Sigmoid colon (tissue), 4 donors: ENCODE data around the gene MAPK13.

Source experiments
- CTCF ChIP-seq, 4 experiments: fragments of 450-650 bp in 3 of 4; fragments of 200-600 bp in 1 of 4; IDR thresholded peaks; one replicate each; pipeline ENCODE4 v1.5.1; 2016 to 2019; ENCODE audit warnings: antibody characterized with exemption in 4 of 4, mild to moderate bottlenecking in 3 of 4, moderate library complexity in 2 of 4
- EP300 ChIP-seq, 4 donors: sonication (generic); formaldehyde crosslinking; IDR thresholded peaks; one replicate each; pipeline ENCODE4 v1.6.1; 2017; ENCODE audit warnings: antibody characterized with exemption in 4 of 4

- TF ChIP-seq CTCF (IDR thresholded peaks at IDR 0.05) = no peak
- TF ChIP-seq EP300 (IDR thresholded peaks at IDR 0.05) = no peak
Measured at GRCh38 chr6:36124881-36125280, 5.4 kb upstream of the MAPK13 start.
